ENCODE results near the gene HMX3. TPM values are rescaled to one million over a fixed set of nuclear protein-coding genes. Genes with fewer than 3 reads are reported as not detected.

HMX3 gene
- total and polyA plus RNA-seq, 5 donors from 2014 or later = not detected

- Histone ChIP-seq H3K9me3 (ENCODE audit: control insufficient read depth in 2 of 2, low read length in 2 of 2) (no peaks in the 10 kb centered on the region), H3K4me1 (ENCODE audit: control insufficient read depth, insufficient read depth, low read length, poor library complexity, severe bottlenecking) (no peaks in the 10 kb centered on the region), H3K4me3 (ENCODE audit: low read depth, low read length) (no peak overlapping the region), H3K27ac (ENCODE audit: insufficient read depth, low read length, poor library complexity, severe bottlenecking) (no peak overlapping the region), H3K36me3 (ENCODE audit: control insufficient read depth, insufficient read depth, low read length) (no peaks in the 10 kb centered on the region), H3K27me3 (ENCODE audit: control insufficient read depth, insufficient read depth, low read length) (no peaks in the 10 kb centered on the region)
- Mint-ChIP-seq H3K27me3 (peaks cover 17% of the 10 kb centered on the region), H3K4me3 (no peak overlapping the region), H3K36me3 (no peaks in the 10 kb centered on the region), H3K4me1 (no peaks in the 10 kb centered on the region), H3K27ac (no peak overlapping the region), H3K9me3 (peaks cover 0 to 2% (median 0%) of the 10 kb centered on the region in 7 donors)
- DNase-seq (no peak), ATAC-seq (ENCODE audit: low read depth in 2 of 2) (no peak)
These were observed 38.7 kb upstream of the HMX3 start for GRCh38 chr10:123097039-123097438.

- Histone ChIP-seq H3K4me1 (ENCODE audit: control insufficient read depth, insufficient read depth, low read length, poor library complexity, severe bottlenecking) (no peaks in the 10 kb centered on the region), H3K9me3 (ENCODE audit: control insufficient read depth in 2 of 2, low read length in 2 of 2) (no peaks in the 10 kb centered on the region), H3K36me3 (ENCODE audit: control insufficient read depth, insufficient read depth, low read length) (no peaks in the 10 kb centered on the region), H3K27me3 (ENCODE audit: control insufficient read depth, insufficient read depth, low read length) (no peaks in the 10 kb centered on the region), H3K4me3 (ENCODE audit: low read depth, low read length) (no peak overlapping the region), H3K27ac (ENCODE audit: insufficient read depth, low read length, poor library complexity, severe bottlenecking) (no peak overlapping the region)
- ATAC-seq (ENCODE audit: low read depth in 2 of 2) (no peak), DNase-seq (no peak)
- H3K36me3 Mint-ChIP-seq = no peaks in the 10 kb centered on the region
- peaks cover 0 to 2% (median 0%) of the 10 kb centered on the region in 7 donors for H3K9me3 Mint-ChIP-seq
- H3K4me1 Mint-ChIP-seq = no peaks in the 10 kb centered on the region
- no peak overlapping the region for H3K27ac Mint-ChIP-seq
- H3K27me3 Mint-ChIP-seq = peaks cover 11% of the 10 kb centered on the region
- no peak overlapping the region for H3K4me3 Mint-ChIP-seq
These were observed 35.6 kb upstream of the HMX3 start for GRCh38 chr10:123100030-123100762.

- H3K27ac Mint-ChIP-seq = no peak overlapping the region
- ATAC-seq (ENCODE audit: low read depth in 2 of 2) = no peak
These were observed 33.9 kb upstream of the HMX3 start for GRCh38 chr10:123101872-123102271.

GRCh38 chr10:123102673-123103072, 33.1 kb upstream of the HMX3 start:
- ATAC-seq (ENCODE audit: low read depth in 2 of 2) = no peak
- H3K4me1 ChIP-seq (ENCODE audit: control insufficient read depth, insufficient read depth, low read length, poor library complexity, severe bottlenecking) = no peaks in the 10 kb centered on the region
- no peaks in the 10 kb centered on the region for H3K9me3 ChIP-seq (ENCODE audit: control insufficient read depth in 2 of 2, low read length in 2 of 2)
- H3K27ac Mint-ChIP-seq = no peak overlapping the region
- H3K36me3 Mint-ChIP-seq = no peaks in the 10 kb centered on the region
- no peak overlapping the region for H3K4me3 Mint-ChIP-seq
- peaks cover 0 to 2% (median 0%) of the 10 kb centered on the region in 7 donors for H3K9me3 Mint-ChIP-seq
- H3K27me3 Mint-ChIP-seq = peaks cover 4% of the 10 kb centered on the region
- no peaks in the 10 kb centered on the region for H3K36me3 ChIP-seq (ENCODE audit: control insufficient read depth, insufficient read depth, low read length)
- H3K27ac ChIP-seq (ENCODE audit: insufficient read depth, low read length, poor library complexity, severe bottlenecking) = no peak overlapping the region
- no peaks in the 10 kb centered on the region for H3K27me3 ChIP-seq (ENCODE audit: control insufficient read depth, insufficient read depth, low read length)
- DNase-seq = no peak
- no peaks in the 10 kb centered on the region for H3K4me1 Mint-ChIP-seq
- no peak overlapping the region for H3K4me3 ChIP-seq (ENCODE audit: low read depth, low read length)

More at GRCh38 chr10:123101872-123102271, 33.9 kb upstream of the HMX3 start:
- Histone ChIP-seq H3K4me3 (ENCODE audit: low read depth, low read length) (no peak overlapping the region), H3K27me3 (ENCODE audit: control insufficient read depth, insufficient read depth, low read length) (no peaks in the 10 kb centered on the region), H3K27ac (ENCODE audit: insufficient read depth, low read length, poor library complexity, severe bottlenecking) (no peak overlapping the region), H3K36me3 (ENCODE audit: control insufficient read depth, insufficient read depth, low read length) (no peaks in the 10 kb centered on the region), H3K9me3 (ENCODE audit: control insufficient read depth in 2 of 2, low read length in 2 of 2) (no peaks in the 10 kb centered on the region), H3K4me1 (ENCODE audit: control insufficient read depth, insufficient read depth, low read length, poor library complexity, severe bottlenecking) (no peaks in the 10 kb centered on the region)
- Mint-ChIP-seq H3K4me1 (no peaks in the 10 kb centered on the region), H3K9me3 (peaks cover 0 to 2% (median 0%) of the 10 kb centered on the region in 7 donors), H3K4me3 (no peak overlapping the region), H3K36me3 (no peaks in the 10 kb centered on the region), H3K27me3 (peaks cover 4% of the 10 kb centered on the region)
- DNase-seq = no peak

- H3K27me3 Mint-ChIP-seq = peaks cover 6% of the 10 kb centered on the region
- H3K4me1 Mint-ChIP-seq = no peaks in the 10 kb centered on the region
- no peaks in the 10 kb centered on the region for H3K36me3 Mint-ChIP-seq
- DNase-seq (no peak), ATAC-seq (ENCODE audit: low read depth in 2 of 2) (no peak)
- H3K27me3 ChIP-seq (ENCODE audit: control insufficient read depth, insufficient read depth, low read length) = no peaks in the 10 kb centered on the region
- H3K9me3 Mint-ChIP-seq = no peaks in the 10 kb centered on the region
- H3K27ac Mint-ChIP-seq = no peak overlapping the region
- no peak overlapping the region for H3K27ac ChIP-seq (ENCODE audit: insufficient read depth, low read length, poor library complexity, severe bottlenecking)
- no peaks in the 10 kb centered on the region for H3K4me1 ChIP-seq (ENCODE audit: control insufficient read depth, insufficient read depth, low read length, poor library complexity, severe bottlenecking)
- H3K9me3 ChIP-seq (ENCODE audit: control insufficient read depth in 2 of 2, low read length in 2 of 2) = no peaks in the 10 kb centered on the region
- H3K4me3 Mint-ChIP-seq = no peak overlapping the region
- H3K36me3 ChIP-seq (ENCODE audit: control insufficient read depth, insufficient read depth, low read length) = no peaks in the 10 kb centered on the region
- H3K4me3 ChIP-seq (ENCODE audit: low read depth, low read length) = no peak overlapping the region
These were observed 31.8 kb upstream of the HMX3 start for GRCh38 chr10:123103944-123104343.

GRCh38 chr10:123109466-123109865, 26.3 kb upstream of the HMX3 start:
- Histone ChIP-seq H3K27me3 (ENCODE audit: control insufficient read depth, insufficient read depth, low read length) (no peaks in the 10 kb centered on the region), H3K4me3 (ENCODE audit: low read depth, low read length) (no peak overlapping the region), H3K36me3 (ENCODE audit: control insufficient read depth, insufficient read depth, low read length) (no peaks in the 10 kb centered on the region), H3K9me3 (ENCODE audit: control insufficient read depth in 2 of 2, low read length in 2 of 2) (no peaks in the 10 kb centered on the region), H3K27ac (ENCODE audit: insufficient read depth, low read length, poor library complexity, severe bottlenecking) (no peak overlapping the region), H3K4me1 (ENCODE audit: control insufficient read depth, insufficient read depth, low read length, poor library complexity, severe bottlenecking) (no peaks in the 10 kb centered on the region)
- ATAC-seq (ENCODE audit: low read depth in 2 of 2) (no peak), DNase-seq (no peak)
- H3K4me3 Mint-ChIP-seq = no peak overlapping the region
- H3K9me3 Mint-ChIP-seq = no peaks in the 10 kb centered on the region
- no peaks in the 10 kb centered on the region for H3K4me1 Mint-ChIP-seq
- peaks cover 14% of the 10 kb centered on the region for H3K27me3 Mint-ChIP-seq
- H3K36me3 Mint-ChIP-seq = no peaks in the 10 kb centered on the region
- H3K27ac Mint-ChIP-seq = no peak overlapping the region

GRCh38 chr10:123117644-123118417, 17.9 kb upstream of the HMX3 start:
- peaks cover 58% of the 10 kb centered on the region for H3K27me3 Mint-ChIP-seq
- H3K9me3 Mint-ChIP-seq = peaks cover 0 to 1% (median 0%) of the 10 kb centered on the region in 7 donors

More at GRCh38 chr10:123117644-123118417, 17.9 kb upstream of the HMX3 start:
- Histone ChIP-seq H3K36me3 (ENCODE audit: control insufficient read depth, insufficient read depth, low read length) (no peaks in the 10 kb centered on the region), H3K4me3 (ENCODE audit: low read depth, low read length) (no peak overlapping the region), H3K27ac (ENCODE audit: insufficient read depth, low read length, poor library complexity, severe bottlenecking) (no peak overlapping the region), H3K27me3 (ENCODE audit: control insufficient read depth, insufficient read depth, low read length) (peaks cover 13% of the 10 kb centered on the region), H3K9me3 (ENCODE audit: control insufficient read depth in 2 of 2, low read length in 2 of 2) (no peaks in the 10 kb centered on the region), H3K4me1 (ENCODE audit: control insufficient read depth, insufficient read depth, low read length, poor library complexity, severe bottlenecking) (no peaks in the 10 kb centered on the region)
- Mint-ChIP-seq H3K4me1 (no peaks in the 10 kb centered on the region), H3K36me3 (no peaks in the 10 kb centered on the region), H3K4me3 (no peak overlapping the region), H3K27ac (no peak overlapping the region)
- ATAC-seq (ENCODE audit: low read depth in 2 of 2) = no peak
- no peak for DNase-seq

Data from CD4-positive, CD25-positive, alpha-beta regulatory T cell (primary cell).